GM12878 (cell line): ENCODE measurements around the gene ZBTB34. TPM values are rescaled to one million over a fixed set of nuclear protein-coding genes. Genes with fewer than 3 reads are reported as not detected.
A peak's percentile ranks its signal among the peaks of the same experiment; 100 is the strongest.

Source experiments
- ATAC-seq: fragments of 200-7000 bp; cut with Tn5 transposase; 3 replicates; pipeline ENCODE4 v1.9.1; 2020; ENCODE audit warnings: mild to moderate bottlenecking, moderate library complexity
- BruUV-seq: library from RNA; stranded (reverse); fragments of 400-500 nt; replicated peaks from 2 replicates; lab custom pipeline; 2021; lab: Mats Ljungman, UMichigan
- CTCF ChIA-PET: fragments of 300-600 bp; sonication (Branson Sonifier 250); formaldehyde crosslinking; extraction: SDS; loops from one replicate; lab custom pipeline; 2021; ENCODE audit warnings: inconsistent platforms; lab: Yijun Ruan, JAX
- POLR2A ChIA-PET: fragments of 350-600 bp; formaldehyde crosslinking; extraction: SDS; loops from one replicate; lab custom pipeline; 2021; ENCODE audit warnings: inconsistent platforms; lab: Charles Lee
- RAD21 ChIA-PET: fragments of 300-600 bp; sonication (Branson Sonifier 250); formaldehyde crosslinking; loops from one replicate; lab custom pipeline; 2023; ENCODE audit warnings: antibody characterized with exemption; ENCODE audit not compliant: unreplicated experiment; lab: Charles Lee
- SMC1A ChIA-PET: fragments of 300-600 bp; sonication (Branson Sonifier 250); formaldehyde crosslinking; loops from one replicate; lab custom pipeline; 2023; ENCODE audit not compliant: unreplicated experiment, uncharacterized antibody; lab: Charles Lee
- DNase-seq: peaks from one replicate; pipeline ENCODE4 v3.0.0-alpha.2; 2011; ENCODE audit warnings: low read depth, low spot score
- FAIRE-seq: peaks from 3 replicates; lab custom pipeline; 2011; peaks lifted over from hg19 to GRCh38; lab: Jason Lieb, UNC
- H2AFZ ChIP-seq: 2 replicates; pipeline ENCODE4 v1.6.0; 2011; ENCODE audit warnings: low read depth, low read length, control low read depth; ENCODE audit not compliant: control insufficient read depth
- H3K27ac ChIP-seq: 2 replicates; pipeline ENCODE4 v1.5.1; 2011; ENCODE audit warnings: control low read depth; ENCODE audit not compliant: control insufficient read depth, insufficient read depth
- H3K27me3 ChIP-seq, 2 experiments: replicated peaks in 1 of 2; 2 replicates each; pipeline versions ENCODE4 v1.6.0 to v1.6.1; 2011; ENCODE audit warnings: low read length in 1 of 2; ENCODE audit not compliant: control insufficient read depth in 2 of 2, insufficient read depth in 2 of 2
- H3K36me3 ChIP-seq, 2 experiments: 2 replicates each; pipeline ENCODE4 v1.5.1; 2011; ENCODE audit warnings: low read length in 1 of 2; ENCODE audit not compliant: control insufficient read depth in 2 of 2, insufficient read depth in 2 of 2
- H3K4me1 ChIP-seq: 2 replicates; pipeline ENCODE4 v1.6.1; 2011; ENCODE audit warnings: mild to moderate bottlenecking, low read length, moderate library complexity, mixed read lengths; ENCODE audit not compliant: control insufficient read depth, insufficient read depth
- H3K4me2 ChIP-seq: 2 replicates; pipeline ENCODE4 v1.6.0; 2011; ENCODE audit warnings: control low read depth; ENCODE audit not compliant: control insufficient read depth, insufficient read depth
- H3K4me3 ChIP-seq: fragments of 200-600 bp; sonication (generic); 2 replicates; pipeline ENCODE4 v1.5.1; 2016
- H3K79me2 ChIP-seq: 2 replicates; pipeline ENCODE4 v1.6.0; 2011; ENCODE audit warnings: low read length; ENCODE audit not compliant: control insufficient read depth, insufficient read depth
- H3K9ac ChIP-seq: 2 replicates; pipeline ENCODE4 v1.8.0; 2011; ENCODE audit warnings: low read length, control low read depth, mixed read lengths; ENCODE audit not compliant: control insufficient read depth, insufficient read depth
- H3K9me3 ChIP-seq: replicated peaks from 3 replicates; pipeline ENCODE4 v1.5.1; 2011; ENCODE audit warnings: mild to moderate bottlenecking, low read length; ENCODE audit not compliant: control insufficient read depth, insufficient read depth
- H4K20me1 ChIP-seq: 2 replicates; pipeline ENCODE4 v1.6.0; 2011; ENCODE audit not compliant: control insufficient read depth, insufficient read depth
- ATF7 ChIP-seq: fragments of 450-650 bp; IDR thresholded peaks from 2 replicates; pipeline ENCODE4 v1.6.1; 2016; ENCODE audit warnings: low read depth, mild to moderate bottlenecking
- BCL11A ChIP-seq: IDR thresholded peaks from 2 replicates; pipeline ENCODE4 v1.6.1; 2011; ENCODE audit warnings: low read depth, low read length
- BHLHE40 ChIP-seq, 2 experiments: fragments of 450-650 bp in 1 of 2; IDR thresholded peaks; 2 replicates each; pipeline ENCODE4 v1.6.1; 2011 to 2017; ENCODE audit warnings: low read depth in 2 of 2, borderline replicate concordance in 1 of 2, improper control_type of control experiment in 1 of 2, low read length in 1 of 2, mild to moderate bottlenecking in 1 of 2
- CHD1 ChIP-seq: IDR thresholded peaks from 2 replicates; pipeline ENCODE4 v1.6.1; 2012; ENCODE audit warnings: low read depth, low read length, improper control_type of control experiment
- CHD4 ChIP-seq: fragments of 200-600 bp; sonication (generic); IDR thresholded peaks from 2 replicates; pipeline ENCODE4 v1.6.1; 2016; ENCODE audit warnings: mild to moderate bottlenecking
- EED ChIP-seq: sonication (generic); IDR thresholded peaks from 2 replicates; pipeline ENCODE4 v1.6.1; 2016; ENCODE audit warnings: antibody characterized with exemption, low read depth
- EGR1 ChIP-seq, 2 experiments: IDR thresholded peaks; 1 replicate in 1 of 2; 2 replicates in 1 of 2; pipeline ENCODE4 v1.6.1; 2011 to 2012; ENCODE audit warnings: low read depth in 2 of 2, low read length in 2 of 2, borderline replicate concordance in 1 of 2, mild to moderate bottlenecking in 1 of 2, moderate library complexity in 1 of 2
- EP300 ChIP-seq, 2 experiments: fragments of 150-350 bp in 1 of 2; IDR thresholded peaks; 2 replicates each; pipeline ENCODE4 v1.6.1; 2011 to 2012; ENCODE audit warnings: low read depth in 2 of 2, low read length in 2 of 2, borderline replicate concordance in 1 of 2, improper control_type of control experiment in 1 of 2, inconsistent platforms in 1 of 2; ENCODE audit not compliant: control insufficient read depth in 1 of 2
- HDAC6 ChIP-seq: fragments of 200-600 bp; sonication (generic); IDR thresholded peaks from one replicate; pipeline ENCODE4 v1.8.0; 2017; ENCODE audit warnings: antibody characterized with exemption; ENCODE audit not compliant: unreplicated experiment
- IKZF2 ChIP-seq, 2 experiments: fragments of 450-650 bp; IDR thresholded peaks; 2 replicates each; pipeline ENCODE4 v1.6.1; 2017; ENCODE audit warnings: mild to moderate bottlenecking in 2 of 2, moderate library complexity in 2 of 2
- IRF4 ChIP-seq: IDR thresholded peaks from 2 replicates; pipeline ENCODE4 v1.6.1; 2011; ENCODE audit warnings: low read depth, low read length
- NBN ChIP-seq: fragments of 450-650 bp; IDR thresholded peaks from 2 replicates; pipeline ENCODE4 v1.6.1; 2016
- NFYB ChIP-seq: IDR thresholded peaks from 2 replicates; pipeline ENCODE4 v1.6.1; 2011; ENCODE audit warnings: low read depth, mild to moderate bottlenecking, low read length, improper control_type of control experiment, moderate library complexity; ENCODE audit not compliant: insufficient read depth
- PAX8 ChIP-seq: fragments of 450-650 bp; IDR thresholded peaks from 2 replicates; pipeline ENCODE4 v1.6.1; 2017; ENCODE audit warnings: mild to moderate bottlenecking, moderate library complexity
- PML ChIP-seq: IDR thresholded peaks from 2 replicates; pipeline ENCODE4 v1.6.1; 2012; ENCODE audit warnings: low read length, inconsistent platforms
- RBBP5 ChIP-seq: fragments of 200-600 bp; sonication (generic); conservative IDR thresholded peaks from 2 replicates; pipeline ENCODE4 v1.6.1; 2016
- RCOR1 ChIP-seq: conservative IDR thresholded peaks from 2 replicates; pipeline ENCODE4 v1.6.1; 2012; ENCODE audit warnings: low read depth, low read length, improper control_type of control experiment
- RELA ChIP-seq: fragments of 450-650 bp; IDR thresholded peaks from 2 replicates; pipeline ENCODE4 v1.8.0; 2014; ENCODE audit warnings: borderline replicate concordance; ENCODE audit not compliant: partially characterized antibody
- SIX5 ChIP-seq: IDR thresholded peaks from 2 replicates; pipeline ENCODE4 v1.6.1; 2011; ENCODE audit warnings: mild to moderate bottlenecking, low read depth, low read length, moderate library complexity; ENCODE audit not compliant: severe bottlenecking
- SRF ChIP-seq, 2 experiments: IDR thresholded peaks; 2 replicates each; pipeline ENCODE4 v1.6.1; 2011; ENCODE audit warnings: low read depth in 2 of 2, low read length in 2 of 2, mild to moderate bottlenecking in 1 of 2, moderate library complexity in 1 of 2
- TCF12 ChIP-seq: IDR thresholded peaks from 2 replicates; pipeline ENCODE4 v1.6.1; 2011; ENCODE audit warnings: low read depth, mild to moderate bottlenecking, low read length
- ZZZ3 ChIP-seq: IDR thresholded peaks from 2 replicates; pipeline ENCODE4 v1.6.1; 2011; ENCODE audit warnings: low read depth; ENCODE audit not compliant: control insufficient read depth, insufficient read length
- WGBS: methylation state at CpG from one replicate; pipeline ENCODE4 v1.1.6; 2016; ENCODE audit warnings: low lambda C conversion rate; ENCODE audit not compliant: insufficient replicate concordance, insufficient coverage; ENCODE audit errors: missing lambda C conversion rate; 5-methylcytosine and 5-hydroxymethylcytosine counted together
- in situ Hi-C: fragments of 300-500 bp; cut with MboI; formaldehyde crosslinking; loops from 9 replicates; pipeline ENCODE4 v1.14.3; 2018; ENCODE audit warnings: mixed read lengths
- intact Hi-C: fragments of 100-400 bp; cut with micrococcal nuclease; formaldehyde crosslinking; loops from one replicate; pipeline ENCODE4 v1.14.2; 2022; ENCODE audit not compliant: unreplicated experiment
- polyA plus RNA-seq, 11 experiments: library from polyadenylated mRNA; depleted of rRNA in 4 of 11; unstranded in 6 of 11; stranded (reverse) in 5 of 11; fragments of >200 nt; fragmentation: Nextera tagmentation in 4 of 11; fragmentation: Illumina TruSeq in 1 of 11; extraction: Ambion mirVana in 4 of 11; extraction: Trizol in 1 of 11; gene quantifications; 1 replicate in 1 of 11; 2 replicates in 10 of 11; pipeline versions ENCODE4 v1.2.1 to v1.2.3, GENCODE V29; 2011 to 2016; ENCODE audit warnings: inconsistent platforms in 2 of 11, missing spikeins in 2 of 11, low read depth in 1 of 11
- total RNA-seq, 4 experiments: library from RNA; depleted of rRNA in 3 of 4; stranded (reverse); fragments of >200 nt in 3 of 4; fragmentation: Illumina TruSeq in 1 of 4; extraction: Trizol in 1 of 4; gene quantifications; 2 replicates each; pipeline versions ENCODE4 v1.2.1 to v1.2.3, GENCODE V29; 2013 to 2021
- TF ChIP-seq, protein P1 (sequence below): fragments of 450-650 bp; IDR thresholded peaks from 2 replicates; pipeline ENCODE4 v1.6.1; 2017; ENCODE audit warnings: low read depth, mild to moderate bottlenecking, moderate library complexity

The ZBTB34 gene
- total and polyA plus RNA-seq, 10 of the 15 experiments (the other 5 are each of a cell fraction or from before 2014, with no cell fraction given), result 0.71 to 11.3 (median 3.8) TPM

DNA sequence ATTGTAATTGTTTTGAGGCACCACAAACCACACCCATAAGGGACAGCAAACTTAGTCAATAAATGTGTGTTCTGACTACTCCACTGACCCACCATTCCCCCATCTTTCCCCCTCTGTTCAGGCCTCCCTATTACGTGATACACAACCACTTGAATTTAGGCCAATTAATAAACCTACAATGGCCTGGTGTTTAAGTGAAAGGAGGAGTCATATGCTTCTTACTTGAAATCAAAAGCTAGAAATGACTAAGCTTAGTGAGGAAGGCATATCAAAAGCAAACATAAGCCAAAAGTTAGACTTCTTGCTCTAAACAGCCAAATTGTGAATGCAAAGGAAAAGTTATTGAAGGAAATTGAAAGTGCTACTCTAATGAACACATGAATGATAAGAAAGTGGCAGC, 41.0 kb upstream of the ZBTB34 start (continued):
- TF ChIP-seq IKZF2 (IDR thresholded peaks at IDR 0.05) (peak in 1 of 2 experiments; percentile 18; a peak in 1 of 4 replicates), NBN (peak; percentile 49; the same call in 1 of the 2 replicates), NFYB (no peak), EP300 (IDR thresholded peaks at IDR 0.05; ENCODE audit: borderline replicate concordance in 1 of 2, control insufficient read depth in 1 of 2, low read depth in 2 of 2, low read length in 2 of 2) (0 out of 4 replicates have a peak, but pooled peaks have one; percentile 13 to 14), BCL11A (peak; percentile 61), ATF7 (peak; percentile 69), EGR1 (IDR thresholded peaks at IDR 0.05; ENCODE audit: borderline replicate concordance in 1 of 2, low read depth in 2 of 2, low read length in 2 of 2) (no peak)
- TF ChIP-seq, protein P1, sequence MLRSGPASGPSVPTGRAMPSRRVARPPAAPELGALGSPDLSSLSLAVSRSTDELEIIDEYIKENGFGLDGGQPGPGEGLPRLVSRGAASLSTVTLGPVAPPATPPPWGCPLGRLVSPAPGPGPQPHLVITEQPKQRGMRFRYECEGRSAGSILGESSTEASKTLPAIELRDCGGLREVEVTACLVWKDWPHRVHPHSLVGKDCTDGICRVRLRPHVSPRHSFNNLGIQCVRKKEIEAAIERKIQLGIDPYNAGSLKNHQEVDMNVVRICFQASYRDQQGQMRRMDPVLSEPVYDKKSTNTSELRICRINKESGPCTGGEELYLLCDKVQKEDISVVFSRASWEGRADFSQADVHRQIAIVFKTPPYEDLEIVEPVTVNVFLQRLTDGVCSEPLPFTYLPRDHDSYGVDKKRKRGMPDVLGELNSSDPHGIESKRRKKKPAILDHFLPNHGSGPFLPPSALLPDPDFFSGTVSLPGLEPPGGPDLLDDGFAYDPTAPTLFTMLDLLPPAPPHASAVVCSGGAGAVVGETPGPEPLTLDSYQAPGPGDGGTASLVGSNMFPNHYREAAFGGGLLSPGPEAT, result peak; percentile 34; the same call in 1 of the 2 replicates

DNA sequence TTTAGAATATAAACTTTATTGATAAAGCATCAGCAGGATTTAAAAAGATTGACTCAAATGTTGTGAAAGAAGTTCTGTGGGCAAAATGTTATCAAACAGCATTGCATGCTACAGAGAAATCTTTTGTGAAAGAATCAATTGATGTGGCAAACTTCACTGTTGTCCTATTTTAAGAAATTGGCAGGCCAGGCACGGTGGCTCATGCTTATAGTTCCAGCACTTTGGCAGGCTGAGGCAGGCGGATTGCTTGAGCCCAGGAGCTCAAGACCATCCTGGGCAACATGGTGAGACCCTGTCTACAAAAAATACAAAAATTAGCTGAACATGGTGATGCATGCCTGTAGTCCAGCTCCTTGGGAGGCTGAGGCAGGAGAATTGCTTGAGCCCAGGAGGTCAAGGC, 38.2 kb upstream of the ZBTB34 start:
- Histone ChIP-seq H2AFZ (no peak overlapping the region), H3K27me3 (no peaks in the 10 kb centered on the region), H3K4me2 (no peak overlapping the region), H3K79me2 (peaks cover 14% of the 10 kb centered on the region), H3K27ac (no peak overlapping the region), H4K20me1 (no peaks in the 10 kb centered on the region), H3K4me3 (no peak overlapping the region), H3K9me3 (peaks cover 19% of the 10 kb centered on the region), H3K4me1 (peaks cover 3% of the 10 kb centered on the region; the same call in 1 of the 2 replicates), H3K36me3 (peaks cover 2 to 4% of the 10 kb centered on the region in 2 experiments), H3K9ac (no peak overlapping the region)
- in situ Hi-C loops (no loop called here), intact Hi-C loops (no loop called here)
- ChIA-PET RAD21 (no interaction called here), CTCF (interaction anchor here (1.0 kb wide), 1 partner anchor 17 kb away, joined by 3 read pairs; the partner anchor contains the start of gene ZBTB43), SMC1A (interaction anchor here (3.2 kb wide), 1 partner anchor 8 kb away, joined by 16 read pairs; no protein-coding TSS in a partner anchor), POLR2A (interaction anchor here (0.5 to 0.6 kb wide), 2 partner anchors 42 to 115 kb away, joined by 4 to 7 read pairs; no protein-coding TSS in a partner anchor)
- no peak for DNase-seq
- no peak for FAIRE-seq
- no TSS peak for BruUV-seq
- 45% methylated on average over 2 of the region's 2 CpGs for WGBS
- no peak for ATAC-seq
- TF ChIP-seq SRF (IDR thresholded peaks at IDR 0.05; ENCODE audit: low read depth in 2 of 2, low read length in 2 of 2), result no peak
- TF ChIP-seq BHLHE40 (IDR thresholded peaks at IDR 0.05; ENCODE audit: borderline replicate concordance in 1 of 2, low read depth in 2 of 2, low read length in 1 of 2), result no peak
- no peak for TF ChIP-seq SIX5
- no peak for TF ChIP-seq CHD4
- no peak for TF ChIP-seq HDAC6
- no peak for TF ChIP-seq RELA
- no peak for TF ChIP-seq IRF4
- TF ChIP-seq PAX8, result no peak
- no peak for TF ChIP-seq PML
- TF ChIP-seq RCOR1, result no peak
- no peak for TF ChIP-seq CHD1
- no peak for TF ChIP-seq RBBP5
- no peak for TF ChIP-seq TCF12
- no peak for TF ChIP-seq ZZZ3
- TF ChIP-seq EED, result no peak
